OCI-LY3 (cell line): ENCODE data around the gene LDAH.

ENCODE experiments used
- EZH2phosphoT487 ChIP-seq: fragments of 200-600 bp; shearing (Covaris generic); IDR thresholded peaks from 2 replicates; pipeline ENCODE4 v1.6.1; 2018; ENCODE audit warnings: antibody characterized with exemption, mixed run types, low read depth
- TF ChIP-seq, protein P1 (sequence below): fragments of 200-600, 300-600 bp; sonication (generic); IDR thresholded peaks from 2 replicates; pipeline ENCODE4 v1.5.1; 2014; ENCODE audit warnings: antibody characterized with exemption, low read length, low read depth

- TF ChIP-seq, protein P1, sequence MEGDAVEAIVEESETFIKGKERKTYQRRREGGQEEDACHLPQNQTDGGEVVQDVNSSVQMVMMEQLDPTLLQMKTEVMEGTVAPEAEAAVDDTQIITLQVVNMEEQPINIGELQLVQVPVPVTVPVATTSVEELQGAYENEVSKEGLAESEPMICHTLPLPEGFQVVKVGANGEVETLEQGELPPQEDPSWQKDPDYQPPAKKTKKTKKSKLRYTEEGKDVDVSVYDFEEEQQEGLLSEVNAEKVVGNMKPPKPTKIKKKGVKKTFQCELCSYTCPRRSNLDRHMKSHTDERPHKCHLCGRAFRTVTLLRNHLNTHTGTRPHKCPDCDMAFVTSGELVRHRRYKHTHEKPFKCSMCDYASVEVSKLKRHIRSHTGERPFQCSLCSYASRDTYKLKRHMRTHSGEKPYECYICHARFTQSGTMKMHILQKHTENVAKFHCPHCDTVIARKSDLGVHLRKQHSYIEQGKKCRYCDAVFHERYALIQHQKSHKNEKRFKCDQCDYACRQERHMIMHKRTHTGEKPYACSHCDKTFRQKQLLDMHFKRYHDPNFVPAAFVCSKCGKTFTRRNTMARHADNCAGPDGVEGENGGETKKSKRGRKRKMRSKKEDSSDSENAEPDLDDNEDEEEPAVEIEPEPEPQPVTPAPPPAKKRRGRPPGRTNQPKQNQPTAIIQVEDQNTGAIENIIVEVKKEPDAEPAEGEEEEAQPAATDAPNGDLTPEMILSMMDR, result no peak
- TF ChIP-seq EZH2phosphoT487, result no peak
Measured at GRCh38 chr2:20745924-20746555, 76.9 kb downstream of the LDAH start.
